ENCODE data around the gene HP. TPM values are rescaled to one million over a fixed set of nuclear protein-coding genes. Genes with fewer than 3 reads are reported as not detected.

Gene HP
- total and polyA plus RNA-seq, 2 of the 4 experiments (the other 2 are of a cell fraction), result not detected

DNA sequence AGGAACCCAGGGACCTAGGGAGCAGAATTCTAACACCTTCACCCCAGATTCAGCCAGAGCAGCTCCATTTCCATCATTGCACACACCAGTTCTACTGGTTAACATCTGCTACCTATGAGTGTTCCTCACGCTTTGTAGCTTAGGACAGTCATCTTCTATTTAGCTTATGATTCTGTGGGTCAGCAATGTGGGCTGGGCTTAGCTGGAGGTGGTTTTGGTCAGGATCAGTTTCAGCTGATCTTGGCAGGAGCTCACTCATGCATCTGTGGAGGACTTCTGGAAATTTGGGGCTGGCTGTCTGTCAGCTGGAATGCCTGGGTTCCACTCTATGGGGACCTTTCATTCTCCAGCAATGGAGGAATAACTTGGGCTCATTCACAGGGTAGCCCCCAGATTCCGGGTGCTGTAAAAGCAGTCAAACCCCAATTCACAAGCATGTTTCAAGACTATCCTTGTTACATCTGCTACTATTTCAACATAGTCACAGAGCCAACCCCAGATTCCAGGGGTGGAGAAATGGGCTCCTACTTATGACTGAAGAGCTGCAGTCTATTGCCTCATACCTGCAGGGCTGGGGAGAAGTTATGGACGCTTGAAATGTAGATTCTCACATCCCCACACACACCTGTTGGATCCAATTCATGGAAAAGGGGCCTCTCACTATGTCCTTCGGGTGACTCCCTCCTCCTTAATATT, 3.4 kb upstream of the HP start:
- no peak overlapping the region for H3K4ac ChIP-seq (ENCODE audit: low read depth, low read length)
- TF ChIP-seq, protein P1, sequence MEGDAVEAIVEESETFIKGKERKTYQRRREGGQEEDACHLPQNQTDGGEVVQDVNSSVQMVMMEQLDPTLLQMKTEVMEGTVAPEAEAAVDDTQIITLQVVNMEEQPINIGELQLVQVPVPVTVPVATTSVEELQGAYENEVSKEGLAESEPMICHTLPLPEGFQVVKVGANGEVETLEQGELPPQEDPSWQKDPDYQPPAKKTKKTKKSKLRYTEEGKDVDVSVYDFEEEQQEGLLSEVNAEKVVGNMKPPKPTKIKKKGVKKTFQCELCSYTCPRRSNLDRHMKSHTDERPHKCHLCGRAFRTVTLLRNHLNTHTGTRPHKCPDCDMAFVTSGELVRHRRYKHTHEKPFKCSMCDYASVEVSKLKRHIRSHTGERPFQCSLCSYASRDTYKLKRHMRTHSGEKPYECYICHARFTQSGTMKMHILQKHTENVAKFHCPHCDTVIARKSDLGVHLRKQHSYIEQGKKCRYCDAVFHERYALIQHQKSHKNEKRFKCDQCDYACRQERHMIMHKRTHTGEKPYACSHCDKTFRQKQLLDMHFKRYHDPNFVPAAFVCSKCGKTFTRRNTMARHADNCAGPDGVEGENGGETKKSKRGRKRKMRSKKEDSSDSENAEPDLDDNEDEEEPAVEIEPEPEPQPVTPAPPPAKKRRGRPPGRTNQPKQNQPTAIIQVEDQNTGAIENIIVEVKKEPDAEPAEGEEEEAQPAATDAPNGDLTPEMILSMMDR (conservative IDR thresholded peaks at IDR 0.05; ENCODE audit: low read depth, low read length), result no peak
- no peak for TF ChIP-seq BHLHE40 (IDR thresholded peaks at IDR 0.05; ENCODE audit: low read depth, low read length)
- no peak for TF ChIP-seq NFE2L2 (IDR thresholded peaks at IDR 0.05; ENCODE audit: low read depth, low read length)
- CTCF ChIA-PET, result no interaction called here
- no peak overlapping the region for H3K4me3 ChIP-seq (ENCODE audit: insufficient read depth, low read depth, low read length)
- H2AK9ac ChIP-seq (replicated peaks; ENCODE audit: low read depth, low read length, poor library complexity), result no peak overlapping the region
- H4K8ac ChIP-seq (ENCODE audit: low read depth in 2 of 2, low read length in 2 of 2), result no peak overlapping the region
- H4K91ac ChIP-seq (ENCODE audit: insufficient read depth, low read depth, low read length), result no peak overlapping the region
- no TSS peak for BruUV-seq (replicated peaks)
- no peak overlapping the region for H3K23ac ChIP-seq (ENCODE audit: low read depth, low read length)
- no peak overlapping the region for H2AFZ ChIP-seq (replicated peaks; ENCODE audit: low read length, poor library complexity)
- POLR2A ChIA-PET (ENCODE audit: unreplicated experiment), result no interaction called here
- H2BK5ac ChIP-seq (ENCODE audit: low read depth, low read length, poor library complexity, severe bottlenecking), result no peak overlapping the region
- H3K56ac ChIP-seq (ENCODE audit: extremely low read depth, insufficient read depth, low read length), result no peak overlapping the region
- H3K18ac ChIP-seq (ENCODE audit: low read depth, low read length), result no peak overlapping the region
- no peaks in the 10 kb centered on the region for H3K79me1 ChIP-seq (ENCODE audit: low read depth in 1 of 2, low read length in 2 of 2)
- H3K27me3 ChIP-seq (ENCODE audit: control insufficient read depth, insufficient read depth, low read length), result no peaks in the 10 kb centered on the region
- H3K27ac ChIP-seq (ENCODE audit: insufficient read depth, low read length), result no peak overlapping the region
- in situ Hi-C loops (cut with MboI; ENCODE audit: low sequenced_read_pairs) (no loop called here), intact Hi-C loops (cut with micrococcal nuclease) (no loop called here), dilution Hi-C loops (cut with HindIII; ENCODE audit: low sequenced_read_pairs, unreplicated experiment) (no loop called here)
- H3K36me3 ChIP-seq (ENCODE audit: control insufficient read depth, insufficient read depth, low read length), result no peaks in the 10 kb centered on the region
- no peaks in the 10 kb centered on the region for H3K4me1 ChIP-seq (ENCODE audit: control insufficient read depth, insufficient read depth, low read length)
- H3K14ac ChIP-seq (replicated peaks; ENCODE audit: low read depth, low read length), result no peak overlapping the region
- H3K9me3 ChIP-seq (ENCODE audit: control insufficient read depth, insufficient read depth, low read length), result no peaks in the 10 kb centered on the region
- no peak overlapping the region for H2BK120ac ChIP-seq (ENCODE audit: low read depth, low read length)
- H2BK15ac ChIP-seq (ENCODE audit: low read depth, low read length), result no peak overlapping the region
- peak; percentile 16 for DNase-seq
- H2AK5ac ChIP-seq (ENCODE audit: low read depth, low read length), result no peak overlapping the region
- no peak overlapping the region for H4K5ac ChIP-seq (ENCODE audit: low read depth, low read length)
- no peak overlapping the region for H3K4me2 ChIP-seq (ENCODE audit: low read depth, low read length)
- no peaks in the 10 kb centered on the region for H3K9me1 ChIP-seq (ENCODE audit: insufficient read depth, low read length)
- no CpG with 5 or more reads among the region's 4 CpGs for WGBS, 2 experiments (ENCODE audit: extremely low coverage in 2 of 2, insufficient read length in 1 of 2)
- no peak overlapping the region for H2BK20ac ChIP-seq (ENCODE audit: low read depth, low read length)
- H4K20me1 ChIP-seq (ENCODE audit: insufficient read depth, low read length), result no peaks in the 10 kb centered on the region
- no peak for ATAC-seq (ENCODE audit: low read depth)
- no peak overlapping the region for H3K9ac ChIP-seq (ENCODE audit: low read depth, low read length)

Data from IMR-90 (cell line).